ENCODE results near the gene GRAMD2B.

DNA sequence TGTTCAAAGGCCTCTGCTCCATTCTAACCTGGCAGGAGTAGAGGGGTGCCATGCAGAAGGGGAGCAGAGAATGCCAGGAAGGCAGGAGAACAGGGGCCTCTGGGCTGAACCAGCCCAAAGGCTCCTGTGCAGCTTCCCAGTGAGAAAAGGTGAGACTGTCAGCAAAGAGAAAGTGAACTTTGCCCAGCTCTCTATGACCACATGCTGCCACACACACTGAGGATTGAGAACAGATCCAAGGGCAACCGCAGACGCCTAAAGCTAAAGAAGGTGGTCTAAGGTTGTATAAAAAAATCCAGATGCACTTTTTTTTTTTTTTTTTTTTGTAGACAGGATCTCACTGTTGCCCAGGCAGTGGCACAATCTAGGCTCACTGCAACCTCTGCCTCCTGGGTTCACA lies 120.5 kb downstream of the GRAMD2B start:
- TF ChIP-seq, protein P1, sequence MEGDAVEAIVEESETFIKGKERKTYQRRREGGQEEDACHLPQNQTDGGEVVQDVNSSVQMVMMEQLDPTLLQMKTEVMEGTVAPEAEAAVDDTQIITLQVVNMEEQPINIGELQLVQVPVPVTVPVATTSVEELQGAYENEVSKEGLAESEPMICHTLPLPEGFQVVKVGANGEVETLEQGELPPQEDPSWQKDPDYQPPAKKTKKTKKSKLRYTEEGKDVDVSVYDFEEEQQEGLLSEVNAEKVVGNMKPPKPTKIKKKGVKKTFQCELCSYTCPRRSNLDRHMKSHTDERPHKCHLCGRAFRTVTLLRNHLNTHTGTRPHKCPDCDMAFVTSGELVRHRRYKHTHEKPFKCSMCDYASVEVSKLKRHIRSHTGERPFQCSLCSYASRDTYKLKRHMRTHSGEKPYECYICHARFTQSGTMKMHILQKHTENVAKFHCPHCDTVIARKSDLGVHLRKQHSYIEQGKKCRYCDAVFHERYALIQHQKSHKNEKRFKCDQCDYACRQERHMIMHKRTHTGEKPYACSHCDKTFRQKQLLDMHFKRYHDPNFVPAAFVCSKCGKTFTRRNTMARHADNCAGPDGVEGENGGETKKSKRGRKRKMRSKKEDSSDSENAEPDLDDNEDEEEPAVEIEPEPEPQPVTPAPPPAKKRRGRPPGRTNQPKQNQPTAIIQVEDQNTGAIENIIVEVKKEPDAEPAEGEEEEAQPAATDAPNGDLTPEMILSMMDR (IDR thresholded peaks at IDR 0.05) = no peak
- no peak for TF ChIP-seq POLR2A (IDR thresholded peaks at IDR 0.05)
